HEK293T (cell line): ENCODE measurements around the gene ZFX.

ENCODE experiments used
- ARNT ChIP-seq: fragments of 450-650 bp; IDR thresholded peaks from 2 replicates; pipeline ENCODE4 v1.6.1; 2017; ENCODE audit warnings: mild to moderate bottlenecking
- BHLHE40 ChIP-seq: fragments of 450-650 bp; IDR thresholded peaks from 2 replicates; pipeline ENCODE4 v1.6.1; 2016; ENCODE audit warnings: mild to moderate bottlenecking, moderate library complexity, borderline replicate concordance
- CTBP1 ChIP-seq: fragments of 450-650 bp; IDR thresholded peaks from 2 replicates; pipeline ENCODE4 v1.6.1; 2016; ENCODE audit warnings: borderline replicate concordance
- ELF4 ChIP-seq: fragments of 450-650 bp; IDR thresholded peaks from 2 replicates; pipeline ENCODE4 v1.6.1; 2017; ENCODE audit warnings: antibody characterized with exemption
- FOXA1 ChIP-seq: fragments of 450-650 bp; IDR thresholded peaks from 2 replicates; pipeline ENCODE4 v1.6.1; 2016; ENCODE audit warnings: mild to moderate bottlenecking
- FOXK2 ChIP-seq: fragments of 450-650 bp; IDR thresholded peaks from 2 replicates; pipeline ENCODE4 v1.6.1; 2016; ENCODE audit warnings: mild to moderate bottlenecking
- HDGF ChIP-seq: fragments of 450-650 bp; IDR thresholded peaks from 2 replicates; pipeline ENCODE4 v1.6.1; 2017; ENCODE audit warnings: antibody characterized with exemption, borderline replicate concordance
- L3MBTL2 ChIP-seq: fragments of 450-650 bp; conservative IDR thresholded peaks from 2 replicates; pipeline ENCODE4 v1.6.1; 2016; ENCODE audit warnings: mild to moderate bottlenecking
- LEF1 ChIP-seq: fragments of 450-650 bp; IDR thresholded peaks from 2 replicates; pipeline ENCODE4 v1.6.1; 2017; ENCODE audit warnings: mild to moderate bottlenecking, borderline replicate concordance
- PKNOX1 ChIP-seq: fragments of 450-650 bp; IDR thresholded peaks from 2 replicates; pipeline ENCODE4 v1.6.1; 2016
- SP1 ChIP-seq: fragments of 450-650 bp; IDR thresholded peaks from 2 replicates; pipeline ENCODE4 v1.6.1; 2017
- TARDBP ChIP-seq: fragments of 450-650 bp; IDR thresholded peaks from 2 replicates; pipeline ENCODE4 v1.6.1; 2016

- TF ChIP-seq HDGF = no peak
- peak; percentile 97 for TF ChIP-seq PKNOX1
- TF ChIP-seq FOXA1 = peak; percentile 60
- no peak for TF ChIP-seq LEF1
- TF ChIP-seq BHLHE40 = no peak
- TF ChIP-seq CTBP1 = peak; percentile 73
- TF ChIP-seq L3MBTL2 = no peak
- no peak for TF ChIP-seq ELF4
- no peak for TF ChIP-seq SP1
- TF ChIP-seq TARDBP = no peak
- TF ChIP-seq FOXK2 = no peak
- peak; percentile 93 for TF ChIP-seq ARNT
Measured at GRCh38 chrX:24146283-24146949, 3.1 kb upstream of the ZFX start.
